ENCODE data around the gene ANKFN1.

The ANKFN1 gene

GRCh38 chr17:56184650-56185049, 31.4 kb downstream of the ANKFN1 start:
- Histone ChIP-seq H3K4me1 (ENCODE audit: insufficient read depth, poor library complexity, severe bottlenecking) (peaks cover 9% of the 10 kb centered on the region), H3K27ac (ENCODE audit: poor library complexity, severe bottlenecking) (no peak overlapping the region), H3K4me3 (ENCODE audit: severe bottlenecking) (no peak overlapping the region), H3K9me3 (ENCODE audit: severe bottlenecking) (no peaks in the 10 kb centered on the region), H3K27me3 (ENCODE audit: insufficient read depth, poor library complexity, severe bottlenecking) (no peaks in the 10 kb centered on the region), H3K36me3 (ENCODE audit: low read depth) (no peaks in the 10 kb centered on the region)
- no peak for TF ChIP-seq CTCF (IDR thresholded peaks at IDR 0.05; ENCODE audit: poor library complexity, severe bottlenecking)
- ATAC-seq (ENCODE audit: low read depth): no peak
- DNase-seq (ENCODE audit: low spot score): no peak

- ATAC-seq (ENCODE audit: low read depth): no peak
- no peak overlapping the region for H3K4me3 ChIP-seq (ENCODE audit: severe bottlenecking)
- H3K27me3 ChIP-seq (ENCODE audit: insufficient read depth, poor library complexity, severe bottlenecking): no peaks in the 10 kb centered on the region
- no peaks in the 10 kb centered on the region for H3K9me3 ChIP-seq (ENCODE audit: severe bottlenecking)
- H3K36me3 ChIP-seq (ENCODE audit: low read depth): no peaks in the 10 kb centered on the region
- H3K27ac ChIP-seq (ENCODE audit: poor library complexity, severe bottlenecking): peak overlapping the region; percentile 46
- H3K4me1 ChIP-seq (ENCODE audit: insufficient read depth, poor library complexity, severe bottlenecking): peaks cover 9% of the 10 kb centered on the region
- DNase-seq (ENCODE audit: low spot score): no peak
- TF ChIP-seq CTCF (IDR thresholded peaks at IDR 0.05; ENCODE audit: poor library complexity, severe bottlenecking): no peak
Measured at GRCh38 chr17:56185491-56186221, 32.4 kb downstream of the ANKFN1 start.

GRCh38 chr17:56186222-56186786, 33.0 kb downstream of the ANKFN1 start:
- no peaks in the 10 kb centered on the region for H3K36me3 ChIP-seq (ENCODE audit: low read depth)
- no peaks in the 10 kb centered on the region for H3K27me3 ChIP-seq (ENCODE audit: insufficient read depth, poor library complexity, severe bottlenecking)
- H3K4me1 ChIP-seq (ENCODE audit: insufficient read depth, poor library complexity, severe bottlenecking): peaks cover 9% of the 10 kb centered on the region
- H3K9me3 ChIP-seq (ENCODE audit: severe bottlenecking): no peaks in the 10 kb centered on the region
- no peak overlapping the region for H3K4me3 ChIP-seq (ENCODE audit: severe bottlenecking)
- DNase-seq (ENCODE audit: low spot score): no peak
- peak; percentile 56; the same call in 2 of the 3 replicates for ATAC-seq (ENCODE audit: low read depth)
- no peak for TF ChIP-seq CTCF (IDR thresholded peaks at IDR 0.05; ENCODE audit: poor library complexity, severe bottlenecking)
- peak overlapping the region; percentile 46 for H3K27ac ChIP-seq (ENCODE audit: poor library complexity, severe bottlenecking)

GRCh38 chr17:56203430-56203829, 50.2 kb downstream of the ANKFN1 start:
- no peak for ATAC-seq (ENCODE audit: low read depth)
- H3K36me3 ChIP-seq (ENCODE audit: low read depth): no peaks in the 10 kb centered on the region
- no peak overlapping the region for H3K4me3 ChIP-seq (ENCODE audit: severe bottlenecking)
- no peaks in the 10 kb centered on the region for H3K27me3 ChIP-seq (ENCODE audit: insufficient read depth, poor library complexity, severe bottlenecking)
- DNase-seq (ENCODE audit: low spot score): no peak
- peaks cover 5% of the 10 kb centered on the region for H3K4me1 ChIP-seq (ENCODE audit: insufficient read depth, poor library complexity, severe bottlenecking)
- no peak overlapping the region for H3K27ac ChIP-seq (ENCODE audit: poor library complexity, severe bottlenecking)
- H3K9me3 ChIP-seq (ENCODE audit: severe bottlenecking): no peaks in the 10 kb centered on the region
- no peak for TF ChIP-seq CTCF (IDR thresholded peaks at IDR 0.05; ENCODE audit: poor library complexity, severe bottlenecking)

- TF ChIP-seq CTCF (IDR thresholded peaks at IDR 0.05; ENCODE audit: poor library complexity, severe bottlenecking): no peak
- Histone ChIP-seq H3K4me3 (ENCODE audit: severe bottlenecking) (no peak overlapping the region), H3K4me1 (ENCODE audit: insufficient read depth, poor library complexity, severe bottlenecking) (peaks cover 5% of the 10 kb centered on the region), H3K27ac (ENCODE audit: poor library complexity, severe bottlenecking) (no peak overlapping the region), H3K36me3 (ENCODE audit: low read depth) (no peaks in the 10 kb centered on the region), H3K9me3 (ENCODE audit: severe bottlenecking) (no peaks in the 10 kb centered on the region), H3K27me3 (ENCODE audit: insufficient read depth, poor library complexity, severe bottlenecking) (no peaks in the 10 kb centered on the region)
- DNase-seq (ENCODE audit: low spot score) (no peak), ATAC-seq (ENCODE audit: low read depth) (no peak)
Measured at GRCh38 chr17:56206351-56206750, 53.1 kb downstream of the ANKFN1 start.
